ENCODE results near the gene DNAH5.
"Not testable (repeated sequence)": the region's sequence is repeated elsewhere in the genome, so short reads cannot be mapped to it uniquely, and the experiment has no call there.

DNA sequence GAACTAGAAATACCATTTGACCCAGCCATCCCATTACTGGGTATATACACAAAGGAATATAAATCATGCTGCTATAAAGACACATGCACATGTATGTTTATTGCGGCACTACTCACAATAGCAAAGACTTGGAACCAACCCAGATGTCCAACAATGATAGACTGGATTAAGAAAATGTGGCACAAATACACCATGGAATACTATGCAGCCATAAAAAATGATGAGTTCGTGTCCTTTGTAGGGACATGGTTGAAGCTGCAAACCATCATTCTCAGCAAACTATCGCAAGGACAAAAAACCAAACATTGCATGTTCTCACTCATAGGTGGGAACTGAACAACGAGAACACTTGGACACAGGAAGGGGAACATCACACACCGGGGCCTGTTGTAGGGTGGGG, 40.4 kb upstream of the DNAH5 start:
- TF ChIP-seq CTCF, POLR2A (IDR thresholded peaks at IDR 0.05): not testable (repeated sequence)
